Thyroid gland (tissue), 4 donors: ENCODE measurements around the gene UBL7. TPM values are rescaled to one million over a fixed set of nuclear protein-coding genes. Genes with fewer than 3 reads are reported as not detected.

Experiments used
- DNase-seq, 2 donors: peaks; one replicate each; pipeline ENCODE4 v3.0.0-alpha.2; 2019
- H3K27ac ChIP-seq, 3 donors: fragments of 200-600 bp; sonication (generic); 1 replicate in 2 of 3; 2 replicates in 1 of 3; pipeline ENCODE4 v1.5.1; 2016 to 2019; ENCODE audit warnings: mild to moderate bottlenecking in 1 of 3, moderate library complexity in 1 of 3
- H3K27me3 ChIP-seq: fragments of 200-600 bp; sonication (generic); one replicate; pipeline ENCODE4 v1.5.1; 2019
- H3K36me3 ChIP-seq, 2 donors: fragments of 200-600 bp; sonication (generic); one replicate each; pipeline ENCODE4 v1.5.1; 2016 to 2019
- H3K4me1 ChIP-seq, 2 donors: fragments of 200-600 bp; sonication (generic); one replicate each; pipeline ENCODE4 v1.5.1; 2017 to 2019
- H3K4me3 ChIP-seq, 3 donors: fragments of 200-600 bp; sonication (generic); replicated peaks in 1 of 3; 1 replicate in 2 of 3; 2 replicates in 1 of 3; pipeline ENCODE4 v1.5.1; 2016; ENCODE audit warnings: mild to moderate bottlenecking in 1 of 3
- H3K9me3 ChIP-seq: fragments of 200-600 bp; sonication (generic); one replicate; pipeline ENCODE4 v1.5.1; 2017
- POLR2A ChIP-seq, 2 donors: fragments of 450-650 bp; IDR thresholded peaks; one replicate each; pipeline ENCODE4 v1.6.1; 2017; ENCODE audit warnings: antibody characterized with exemption in 2 of 2, mild to moderate bottlenecking in 2 of 2, moderate library complexity in 1 of 2
- WGBS, 2 donors: methylation state at CpG; one replicate each; pipeline ENCODE4 v1.1.5; 2017; 5-methylcytosine and 5-hydroxymethylcytosine counted together
- intact Hi-C: fragments of 100-400 bp; cut with DNase I; formaldehyde crosslinking; loops from one replicate; pipeline ENCODE4 v1.15.1; 2023
- total RNA-seq, 4 donors: library from RNA; depleted of rRNA; stranded (reverse); fragments of >200 nt; gene quantifications; one replicate each; pipeline ENCODE4 v1.2.3, GENCODE V29; 2016
- TF ChIP-seq, protein P1 (sequence below), 6 experiments: fragments of 200-600 bp in 3 of 6; fragments of 450-650 bp in 3 of 6; sonication (generic) in 3 of 6; IDR thresholded peaks; one replicate each; pipeline ENCODE4 v1.5.1; 2016 to 2019; ENCODE audit warnings: antibody characterized with exemption in 6 of 6, mild to moderate bottlenecking in 2 of 6, inconsistent platforms in 1 of 6, moderate library complexity in 1 of 6

UBL7 gene
- total RNA-seq, 4 donors from 2014 or later: 60.3 to 103 (median 69.6) TPM

DNA sequence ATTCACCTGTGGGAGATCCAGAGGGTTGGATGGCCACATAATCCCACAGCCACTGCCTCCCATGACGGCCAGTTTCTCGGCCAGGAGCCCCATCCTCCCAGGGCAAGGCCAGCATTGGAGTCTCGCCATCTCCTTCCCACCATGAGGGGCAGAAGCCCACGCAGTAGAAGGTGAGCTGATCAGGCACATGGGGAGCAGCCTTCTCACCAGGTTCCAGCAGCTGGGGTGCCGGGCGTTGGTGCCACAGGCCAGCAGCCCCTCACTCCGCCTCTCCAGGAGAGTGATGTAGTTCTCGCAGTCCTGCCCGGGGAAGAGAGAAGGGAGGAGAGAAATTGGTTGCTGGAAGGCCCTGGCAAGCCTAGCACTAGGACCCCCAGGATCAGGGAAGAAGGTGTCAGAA is 43.3 kb downstream of the UBL7 start:
- TF ChIP-seq, protein P1, sequence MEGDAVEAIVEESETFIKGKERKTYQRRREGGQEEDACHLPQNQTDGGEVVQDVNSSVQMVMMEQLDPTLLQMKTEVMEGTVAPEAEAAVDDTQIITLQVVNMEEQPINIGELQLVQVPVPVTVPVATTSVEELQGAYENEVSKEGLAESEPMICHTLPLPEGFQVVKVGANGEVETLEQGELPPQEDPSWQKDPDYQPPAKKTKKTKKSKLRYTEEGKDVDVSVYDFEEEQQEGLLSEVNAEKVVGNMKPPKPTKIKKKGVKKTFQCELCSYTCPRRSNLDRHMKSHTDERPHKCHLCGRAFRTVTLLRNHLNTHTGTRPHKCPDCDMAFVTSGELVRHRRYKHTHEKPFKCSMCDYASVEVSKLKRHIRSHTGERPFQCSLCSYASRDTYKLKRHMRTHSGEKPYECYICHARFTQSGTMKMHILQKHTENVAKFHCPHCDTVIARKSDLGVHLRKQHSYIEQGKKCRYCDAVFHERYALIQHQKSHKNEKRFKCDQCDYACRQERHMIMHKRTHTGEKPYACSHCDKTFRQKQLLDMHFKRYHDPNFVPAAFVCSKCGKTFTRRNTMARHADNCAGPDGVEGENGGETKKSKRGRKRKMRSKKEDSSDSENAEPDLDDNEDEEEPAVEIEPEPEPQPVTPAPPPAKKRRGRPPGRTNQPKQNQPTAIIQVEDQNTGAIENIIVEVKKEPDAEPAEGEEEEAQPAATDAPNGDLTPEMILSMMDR (IDR thresholded peaks at IDR 0.05): no peak
- no peak for TF ChIP-seq POLR2A (IDR thresholded peaks at IDR 0.05)
- Histone ChIP-seq H3K4me3 (no peak overlapping the region), H3K27ac (no peak overlapping the region), H3K9me3 (no peaks in the 10 kb centered on the region), H3K27me3 (no peaks in the 10 kb centered on the region), H3K36me3 (no peaks in the 10 kb centered on the region), H3K4me1 (no peaks in the 10 kb centered on the region)
- intact Hi-C loops: no loop called here
- 91 to 92% methylated on average over 9 of the region's 9 CpGs for WGBS, 2 donors
- no peak for DNase-seq

DNA sequence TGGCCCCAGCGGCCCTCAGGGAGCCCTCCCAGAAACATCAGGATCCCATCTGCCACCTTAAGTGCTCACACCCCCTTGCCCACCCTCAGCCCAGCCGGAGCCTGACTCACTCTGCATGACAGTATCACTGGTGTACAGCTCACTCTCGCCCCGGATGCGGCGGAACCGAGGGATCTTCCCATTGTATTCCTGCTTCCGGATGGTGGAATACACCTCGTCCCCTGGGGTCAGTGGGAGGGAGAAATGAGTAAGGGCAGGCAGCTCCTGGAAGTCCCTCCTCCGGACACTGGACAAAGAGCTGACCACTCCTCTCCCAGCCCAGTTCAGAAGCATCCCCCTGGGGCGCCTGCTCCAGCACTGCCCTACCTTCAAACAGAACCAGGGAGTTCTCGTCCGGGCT is 43.7 kb downstream of the UBL7 start:
- Histone ChIP-seq H3K9me3 (no peaks in the 10 kb centered on the region), H3K4me3 (no peak overlapping the region), H3K4me1 (no peaks in the 10 kb centered on the region), H3K27me3 (no peaks in the 10 kb centered on the region), H3K27ac (no peak overlapping the region), H3K36me3 (no peaks in the 10 kb centered on the region)
- TF ChIP-seq, protein P1 (IDR thresholded peaks at IDR 0.05): no peak
- TF ChIP-seq POLR2A (IDR thresholded peaks at IDR 0.05): no peak
- no peak for DNase-seq
- intact Hi-C loops: no loop called here
- 77 to 95% methylated on average over 12 of the region's 13 CpGs for WGBS, 2 donors

DNA sequence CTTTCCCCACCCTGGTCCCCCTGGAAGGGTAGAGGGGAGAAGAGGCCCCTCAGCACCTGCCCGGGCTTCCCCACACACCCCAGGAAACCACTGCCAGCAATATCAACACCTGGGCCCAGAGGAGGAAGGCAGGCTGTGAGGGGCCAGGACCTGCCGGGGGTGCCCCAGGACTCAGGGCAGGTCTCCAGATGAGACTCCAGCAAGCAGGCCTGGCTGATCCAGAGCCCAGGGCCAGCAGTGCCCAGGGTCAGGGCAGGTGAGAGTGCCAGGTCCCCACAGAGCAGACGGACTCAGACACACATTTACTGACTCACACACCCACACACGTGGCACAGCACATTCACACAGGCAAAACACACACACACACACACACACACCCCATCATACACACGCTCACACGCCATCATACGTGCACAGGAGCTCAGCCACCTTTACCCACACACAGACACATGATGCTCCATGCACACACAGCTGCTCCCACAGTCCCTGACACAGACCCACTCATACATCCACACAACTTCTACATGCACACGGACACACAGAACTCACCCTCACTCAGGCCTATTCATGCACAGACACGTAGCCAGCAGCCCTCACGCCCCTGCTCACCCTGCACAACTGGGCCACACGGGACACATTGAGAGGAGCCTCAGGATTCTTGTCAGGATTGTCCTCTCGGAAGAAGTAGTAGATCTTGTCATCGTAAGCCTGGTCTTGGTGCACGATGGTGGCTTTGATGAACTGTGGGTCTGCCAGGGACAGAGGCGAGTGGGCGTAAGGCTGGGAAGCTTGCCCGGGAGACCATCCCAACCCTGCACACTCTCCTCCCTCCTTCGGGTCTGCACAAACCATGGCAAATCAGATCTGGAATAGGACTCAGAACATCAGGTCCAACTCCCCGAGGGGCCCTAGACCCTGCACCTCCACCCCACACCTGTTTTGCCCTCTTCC is 44.7 kb downstream of the UBL7 start:
- H3K27ac ChIP-seq: no peak overlapping the region
- H3K36me3 ChIP-seq: no peaks in the 10 kb centered on the region
- DNase-seq: no peak
- no peak for TF ChIP-seq POLR2A (IDR thresholded peaks at IDR 0.05)
- TF ChIP-seq, protein P1 (IDR thresholded peaks at IDR 0.05): no peak
- no peaks in the 10 kb centered on the region for H3K9me3 ChIP-seq
- H3K4me3 ChIP-seq: no peak overlapping the region
- no peaks in the 10 kb centered on the region for H3K27me3 ChIP-seq
- WGBS, 2 donors: 85 to 86% methylated on average over 18 of the region's 19 CpGs
- intact Hi-C loops: no loop called here
- no peaks in the 10 kb centered on the region for H3K4me1 ChIP-seq

DNA sequence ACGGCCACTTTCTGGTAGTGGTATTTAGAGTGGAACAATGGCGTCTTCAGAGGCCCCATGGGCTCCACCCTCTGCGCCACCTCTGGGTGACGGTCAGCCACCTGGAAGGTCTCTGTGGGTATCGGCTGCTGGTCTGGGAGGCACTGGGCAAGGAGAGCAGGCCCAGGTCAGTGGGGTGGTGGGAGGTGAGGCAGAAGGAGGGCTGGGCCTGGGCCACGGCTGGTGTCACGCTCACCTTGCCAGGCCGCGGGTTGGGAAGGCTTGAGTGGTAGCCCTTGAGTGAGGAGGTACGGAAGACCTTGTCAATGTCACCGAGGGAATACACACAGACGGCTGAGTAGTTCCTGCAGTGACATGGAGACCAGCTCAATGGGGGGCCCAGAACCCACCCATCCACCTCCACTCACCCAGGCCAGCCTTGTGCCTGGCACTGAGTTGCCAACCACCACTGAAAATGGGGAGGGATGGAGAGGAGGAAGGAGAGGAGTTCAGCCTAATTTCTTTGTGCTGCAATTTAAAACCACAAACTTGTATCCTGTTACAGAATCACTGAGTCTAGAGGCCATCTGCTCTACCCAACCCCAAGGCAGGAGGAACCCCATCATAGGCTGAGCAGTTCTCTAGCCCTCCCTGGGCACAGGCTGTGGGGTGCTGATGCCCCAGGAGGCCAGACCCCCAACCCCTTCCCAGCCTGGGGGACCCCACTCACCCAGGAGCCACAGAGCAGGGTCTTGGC is 46.2 kb downstream of the UBL7 start:
- no peaks in the 10 kb centered on the region for H3K4me1 ChIP-seq

More for the DNA sequence above, 46.2 kb downstream of the UBL7 start:
- 91 to 92% methylated on average over 8 to 12 of the region's 12 CpGs for WGBS, 2 donors
- intact Hi-C loops: no loop called here
- no peaks in the 10 kb centered on the region for H3K27me3 ChIP-seq
- TF ChIP-seq POLR2A (IDR thresholded peaks at IDR 0.05): no peak
- TF ChIP-seq, protein P1 (IDR thresholded peaks at IDR 0.05): no peak
- no peak overlapping the region for H3K4me3 ChIP-seq
- DNase-seq: no peak
- no peak overlapping the region for H3K27ac ChIP-seq
- no peaks in the 10 kb centered on the region for H3K36me3 ChIP-seq
- no peaks in the 10 kb centered on the region for H3K9me3 ChIP-seq
